Fibroblast of lung (primary cell): ENCODE results near the gene TAOK3. TPM values are rescaled to one million over a fixed set of nuclear protein-coding genes. Genes with fewer than 3 reads are reported as not detected.

Source experiments
- DNase-seq, 2 donors: peaks; one replicate each; pipeline versions ENCODE4 v3.0.0 to v3.0.0-alpha.2; 2010; ENCODE audit warnings: low read depth in 2 of 2
- H2AFZ ChIP-seq: 2 replicates; pipeline ENCODE4 v1.5.1; 2012; ENCODE audit warnings: low read length, control low read depth, inconsistent platforms
- H3K27ac ChIP-seq: 2 replicates; pipeline ENCODE4 v1.5.1; 2011; ENCODE audit warnings: low read length, control low read depth; ENCODE audit not compliant: insufficient read depth
- H3K27me3 ChIP-seq: 2 replicates; pipeline ENCODE4 v1.5.1; 2011; ENCODE audit warnings: mild to moderate bottlenecking, low read length; ENCODE audit not compliant: control insufficient read depth, insufficient read depth
- H3K36me3 ChIP-seq: 2 replicates; pipeline ENCODE4 v1.5.1; 2011; ENCODE audit warnings: low read length; ENCODE audit not compliant: control insufficient read depth, insufficient read depth
- H3K4me1 ChIP-seq: 2 replicates; pipeline ENCODE4 v1.5.1; 2011; ENCODE audit warnings: low read length; ENCODE audit not compliant: control insufficient read depth, insufficient read depth; ENCODE audit errors: extremely low read depth
- H3K4me2 ChIP-seq: 2 replicates; pipeline ENCODE4 v1.5.1; 2011; ENCODE audit warnings: low read length, control low read depth; ENCODE audit not compliant: insufficient read depth; ENCODE audit errors: extremely low read depth
- H3K4me3 ChIP-seq, 4 experiments: fragments of 200-600 bp in 1 of 4; sonication (generic) in 1 of 4; replicated peaks in 1 of 4; 2 replicates each; pipeline ENCODE4 v1.5.1; 2011 to 2016; ENCODE audit warnings: low read length in 4 of 4, low read depth in 3 of 4, mild to moderate bottlenecking in 3 of 4, control low read depth in 2 of 4, inconsistent platforms in 1 of 4, mixed read lengths in 1 of 4; ENCODE audit not compliant: insufficient read depth in 1 of 4; ENCODE audit errors: control extremely low read depth in 1 of 4
- H3K79me2 ChIP-seq: 2 replicates; pipeline ENCODE4 v1.5.1; 2012; ENCODE audit warnings: mild to moderate bottlenecking, low read length, inconsistent platforms; ENCODE audit not compliant: control insufficient read depth, insufficient read depth
- H3K9ac ChIP-seq: 2 replicates; pipeline ENCODE4 v1.5.1; 2011; ENCODE audit warnings: mild to moderate bottlenecking, low read length, control low read depth; ENCODE audit not compliant: insufficient read depth
- H3K9me3 ChIP-seq: 2 replicates; pipeline ENCODE4 v1.5.1; 2012; ENCODE audit warnings: low read depth, low read length; ENCODE audit not compliant: control insufficient read depth, insufficient read depth
- H4K20me1 ChIP-seq: 2 replicates; pipeline ENCODE4 v1.5.1; 2011; ENCODE audit warnings: low read length; ENCODE audit not compliant: control insufficient read depth, insufficient read depth; ENCODE audit errors: extremely low read depth
- CTCF ChIP-seq, 2 donors: IDR thresholded peaks in 1 of 2; conservative IDR thresholded peaks in 1 of 2; 1 replicate in 1 of 2; 2 replicates in 1 of 2; pipeline ENCODE4 v1.5.1; 2011 to 2012; ENCODE audit warnings: low read length in 2 of 2, control low read depth in 1 of 2, inconsistent platforms in 1 of 2, low read depth in 1 of 2, mild to moderate bottlenecking in 1 of 2
- EZH2 ChIP-seq: IDR thresholded peaks from 2 replicates; pipeline ENCODE4 v1.5.1; 2012; ENCODE audit warnings: low read length, control low read depth, mild to moderate bottlenecking; ENCODE audit errors: missing control alignments
- polyA plus RNA-seq, 2 donors: library from polyadenylated mRNA; depleted of rRNA in 1 of 2; stranded (reverse) in 1 of 2; unstranded in 1 of 2; fragments of >200 nt; gene quantifications; 2 replicates each; pipeline ENCODE4 v1.2.1, GENCODE V29; 2011 to 2012; ENCODE audit warnings: missing spikeins in 1 of 2
- total RNA-seq: library from RNA; depleted of rRNA; stranded (reverse); fragments of >200 nt; gene quantifications from 2 replicates; pipeline ENCODE4 v1.2.1, GENCODE V29; 2014

TAOK3 gene
- total and polyA plus RNA-seq, 2 donors (not counting 1 experiment from before 2014, with no cell fraction given), result 64.7 to 97.4 TPM

DNA sequence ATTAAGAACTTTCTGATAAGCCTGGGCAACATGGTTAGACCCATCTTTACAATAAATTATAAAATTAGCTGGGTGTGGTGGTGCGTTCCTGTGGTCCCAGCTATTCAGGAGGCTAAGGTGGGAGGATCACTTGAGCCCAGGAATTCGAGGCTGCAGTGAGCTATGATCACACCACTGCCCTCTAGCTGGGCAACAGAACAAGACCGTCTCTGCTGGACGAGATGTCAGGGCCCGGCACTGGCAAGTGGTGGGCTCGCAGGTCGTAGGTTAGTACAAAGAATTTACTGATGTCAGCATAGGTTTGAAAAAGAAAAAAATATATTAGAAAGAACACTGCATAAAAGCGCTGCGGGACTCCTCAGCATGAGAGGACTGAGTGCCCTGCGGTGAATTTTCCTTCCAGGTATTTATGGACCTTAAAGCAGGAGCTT, 253.2 kb downstream of the TAOK3 start:
- Histone ChIP-seq H2AFZ (no peak overlapping the region), H3K79me2 (no peaks in the 10 kb centered on the region), H4K20me1 (no peaks in the 10 kb centered on the region), H3K4me3 (no peak overlapping the region), H3K9me3 (no peaks in the 10 kb centered on the region), H3K4me1 (peaks cover 6% of the 10 kb centered on the region), H3K36me3 (no peaks in the 10 kb centered on the region), H3K27ac (no peak overlapping the region), H3K9ac (no peak overlapping the region), H3K4me2 (no peak overlapping the region), H3K27me3 (no peaks in the 10 kb centered on the region)
- no peak for DNase-seq
- TF ChIP-seq EZH2 (no peak), CTCF (conservative IDR thresholded peaks at IDR 0.05 in 1 of 2, IDR thresholded peaks at IDR 0.05 in 1 of 2; ENCODE audit: low read depth in 1 of 2, low read length in 2 of 2) (no peak)

DNA sequence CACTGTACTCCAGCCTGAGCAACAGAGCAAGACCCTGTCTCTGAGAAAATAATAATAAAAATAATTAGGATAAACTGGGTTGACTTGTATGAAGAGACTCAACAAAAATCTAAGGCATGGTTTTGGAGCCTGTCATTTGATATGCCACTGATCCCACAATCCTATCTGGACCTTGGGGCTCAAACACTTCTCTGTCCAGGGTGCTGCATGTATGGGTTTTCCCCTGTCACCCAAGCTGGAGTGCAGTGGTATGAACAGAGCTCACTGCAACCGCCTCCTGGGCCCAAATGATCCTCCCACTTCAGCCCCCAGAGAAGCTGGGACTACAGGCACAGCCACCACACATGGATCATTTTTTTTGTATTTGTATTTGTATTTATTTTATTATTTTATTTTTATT, 263.6 kb downstream of the TAOK3 start:
- H4K20me1 ChIP-seq, result no peaks in the 10 kb centered on the region
- H3K27me3 ChIP-seq, result no peaks in the 10 kb centered on the region
- H3K9ac ChIP-seq, result no peak overlapping the region
- H3K79me2 ChIP-seq, result no peaks in the 10 kb centered on the region
- H3K4me1 ChIP-seq, result peaks cover 2% of the 10 kb centered on the region
- H3K4me3 ChIP-seq, result no peak overlapping the region
- no peaks in the 10 kb centered on the region for H3K36me3 ChIP-seq
- TF ChIP-seq CTCF (conservative IDR thresholded peaks at IDR 0.05 in 1 of 2, IDR thresholded peaks at IDR 0.05 in 1 of 2; ENCODE audit: low read depth in 1 of 2, low read length in 2 of 2) (no peak), EZH2 (no peak)
- no peak for DNase-seq
- H3K4me2 ChIP-seq, result no peak overlapping the region
- H2AFZ ChIP-seq, result no peak overlapping the region
- no peak overlapping the region for H3K27ac ChIP-seq
- H3K9me3 ChIP-seq, result no peaks in the 10 kb centered on the region

DNA sequence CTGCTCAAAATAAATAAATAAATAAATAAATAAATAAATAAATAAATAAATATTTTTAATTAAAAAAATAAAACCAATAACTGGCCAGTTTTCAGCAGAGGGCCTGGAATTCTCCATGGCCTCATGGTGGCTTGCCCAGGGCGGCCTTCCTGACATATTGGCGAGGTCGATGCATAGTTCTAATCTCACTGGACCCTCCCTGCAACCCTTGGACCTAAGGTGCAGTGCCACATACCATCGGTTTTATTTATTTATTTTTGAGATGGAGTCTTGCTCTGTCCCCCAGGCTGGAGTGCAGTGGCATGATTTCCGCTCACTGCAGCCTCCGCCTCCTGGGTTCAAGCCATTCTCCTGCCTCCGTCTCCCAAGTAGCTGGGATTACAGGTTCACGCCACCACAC, 265.0 kb downstream of the TAOK3 start:
- H3K4me3 ChIP-seq, result no peak overlapping the region
- H4K20me1 ChIP-seq, result no peaks in the 10 kb centered on the region
- no peaks in the 10 kb centered on the region for H3K27me3 ChIP-seq
- H3K4me1 ChIP-seq, result peaks cover 2% of the 10 kb centered on the region
- no peak overlapping the region for H3K27ac ChIP-seq
- no peak overlapping the region for H3K4me2 ChIP-seq
- TF ChIP-seq CTCF (conservative IDR thresholded peaks at IDR 0.05 in 1 of 2, IDR thresholded peaks at IDR 0.05 in 1 of 2; ENCODE audit: low read depth in 1 of 2, low read length in 2 of 2), result no peak
- TF ChIP-seq EZH2, result no peak
- H3K9ac ChIP-seq, result no peak overlapping the region
- no peaks in the 10 kb centered on the region for H3K79me2 ChIP-seq
- H3K9me3 ChIP-seq, result no peaks in the 10 kb centered on the region
- no peak overlapping the region for H2AFZ ChIP-seq
- no peak for DNase-seq
- no peaks in the 10 kb centered on the region for H3K36me3 ChIP-seq
